Adrenal gland (tissue), 12 donors: ENCODE measurements around the gene BRIP1. TPM values are rescaled to one million over a fixed set of nuclear protein-coding genes. Genes with fewer than 3 reads are reported as not detected.

Source experiments
- DNase-seq, 7 donors: peaks; one replicate each; pipeline ENCODE4 v3.0.0-alpha.2; 2019 to 2020
- H3K27ac ChIP-seq, 5 donors: fragments of 200-600 bp; sonication (generic) in 4 of 5; 1 replicate in 3 of 5; 2 replicates in 2 of 5; pipeline versions ENCODE4 v1.5.1 to v1.8.0; 2016 to 2020; ENCODE audit warnings: mild to moderate bottlenecking in 1 of 5
- H3K27me3 ChIP-seq: fragments of 200-600 bp; 2 replicates; pipeline ENCODE4 v1.8.0; 2021
- H3K36me3 ChIP-seq, 2 donors: fragments of 200-600 bp; replicated peaks in 1 of 2; 1 replicate in 1 of 2; 2 replicates in 1 of 2; pipeline versions ENCODE4 v1.5.1 to v1.8.0; 2018 to 2022
- H3K4me1 ChIP-seq, 2 donors: fragments of 200-600 bp; replicated peaks in 1 of 2; 1 replicate in 1 of 2; 2 replicates in 1 of 2; pipeline versions ENCODE4 v1.5.1 to v1.8.0; 2018 to 2021
- H3K4me3 ChIP-seq, 4 donors: fragments of 200-600 bp; sonication (generic) in 3 of 4; one replicate each; pipeline ENCODE4 v1.5.1; 2016 to 2018
- H3K9me3 ChIP-seq, 3 donors: fragments of 200-600 bp; sonication (generic) in 1 of 3; replicated peaks in 1 of 3; 1 replicate in 2 of 3; 2 replicates in 1 of 3; pipeline versions ENCODE4 v1.5.1 to v1.8.0; 2016 to 2021
- POLR2A ChIP-seq, 2 donors: fragments of 450-650 bp; IDR thresholded peaks; one replicate each; pipeline ENCODE4 v1.6.1; 2017; ENCODE audit warnings: antibody characterized with exemption in 2 of 2, mild to moderate bottlenecking in 2 of 2, moderate library complexity in 1 of 2
- WGBS, 4 donors: extraction: QIAGEN DNeasy Blood & Tissue Kit in 2 of 4; methylation state at CpG; one replicate each; pipeline versions ENCODE4 v1.1.5 to v1.1.7; 2013 to 2017; 5-methylcytosine and 5-hydroxymethylcytosine counted together
- intact Hi-C, 2 donors: fragments of 100-400 bp; cut with DNase I; formaldehyde crosslinking; loops; one replicate each; pipeline versions ENCODE4 v1.14.1 to v1.15.0; 2022 to 2023
- polyA plus RNA-seq, 3 donors: library from polyadenylated mRNA; stranded (reverse); fragments of 200-250 nt in 2 of 3; fragments of 350-450 nt in 1 of 3; fragmentation: Illumina TruSeq in 1 of 3; extraction: RNeasy Lipid Tissue Mini Kit (QIAGEN cat#74804) in 1 of 3; gene quantifications; one replicate each; pipeline ENCODE4 v1.2.3, GENCODE V29; 2013 to 2014
- total RNA-seq, 9 donors: library from RNA; depleted of rRNA in 4 of 9; stranded (reverse); fragments of >200 nt in 4 of 9; fragments of 120-200 nt in 1 of 9; fragmentation: NEBNext Ultra II Directional in 1 of 9; extraction: Animal tissue kit (Norgen Biotek cat#: 25700) in 1 of 9; gene quantifications; one replicate each; pipeline versions ENCODE4 v1.1.0 to v1.2.4, GENCODE V29; 2013 to 2023
- TF ChIP-seq, protein P1 (sequence below), 6 experiments: fragments of 450-650 bp in 4 of 6; fragments of 200-600 bp in 2 of 6; sonication (generic) in 1 of 6; IDR thresholded peaks; 1 replicate in 5 of 6; 2 replicates in 1 of 6; pipeline versions ENCODE4 v1.5.1 to v1.8.0; 2016 to 2021; ENCODE audit warnings: antibody characterized with exemption in 6 of 6, mild to moderate bottlenecking in 2 of 6, moderate library complexity in 1 of 6
- donor health status: healthy with polysubstance abuse.
- donor health status: Bipolar disorder and iron deficiency.
- donor health status: DM: yes; HTN: yes; CAD: no.
- donor health status: DM: no; HTN: no; CAD: no.
- donor health status: DM: no; HTN: no; CAD: no.
- donor health status: DM: yes; HTN: yes; CAD: no.

The BRIP1 gene
- total and polyA plus RNA-seq, 12 donors: 0.06 to 6.9 (median 0.46) TPM

DNA sequence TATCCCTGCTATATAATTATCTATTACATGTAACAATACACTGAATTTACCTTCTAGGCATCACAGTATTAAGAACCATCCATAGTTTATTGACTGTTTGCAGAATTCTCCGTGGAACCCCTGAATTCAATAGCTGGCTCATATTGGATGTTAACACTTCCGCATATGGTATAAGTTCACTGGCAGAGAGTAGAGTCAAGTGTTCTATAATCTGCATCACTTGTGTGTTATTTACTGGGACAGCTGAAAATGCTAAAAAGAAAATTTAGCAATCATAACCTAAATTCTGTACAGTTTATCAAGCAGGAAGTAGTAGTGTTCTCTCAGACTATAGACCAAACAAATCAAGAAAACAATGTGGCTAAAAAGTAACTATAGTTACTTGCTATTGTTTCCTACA is 14.5 kb upstream of the BRIP1 start:
- 94 to 100% (median 97%) methylated on average over 2 of the region's 2 CpGs for WGBS, 4 donors
- no peak overlapping the region for H3K4me3 ChIP-seq
- TF ChIP-seq POLR2A (IDR thresholded peaks at IDR 0.05): no peak
- TF ChIP-seq, protein P1, sequence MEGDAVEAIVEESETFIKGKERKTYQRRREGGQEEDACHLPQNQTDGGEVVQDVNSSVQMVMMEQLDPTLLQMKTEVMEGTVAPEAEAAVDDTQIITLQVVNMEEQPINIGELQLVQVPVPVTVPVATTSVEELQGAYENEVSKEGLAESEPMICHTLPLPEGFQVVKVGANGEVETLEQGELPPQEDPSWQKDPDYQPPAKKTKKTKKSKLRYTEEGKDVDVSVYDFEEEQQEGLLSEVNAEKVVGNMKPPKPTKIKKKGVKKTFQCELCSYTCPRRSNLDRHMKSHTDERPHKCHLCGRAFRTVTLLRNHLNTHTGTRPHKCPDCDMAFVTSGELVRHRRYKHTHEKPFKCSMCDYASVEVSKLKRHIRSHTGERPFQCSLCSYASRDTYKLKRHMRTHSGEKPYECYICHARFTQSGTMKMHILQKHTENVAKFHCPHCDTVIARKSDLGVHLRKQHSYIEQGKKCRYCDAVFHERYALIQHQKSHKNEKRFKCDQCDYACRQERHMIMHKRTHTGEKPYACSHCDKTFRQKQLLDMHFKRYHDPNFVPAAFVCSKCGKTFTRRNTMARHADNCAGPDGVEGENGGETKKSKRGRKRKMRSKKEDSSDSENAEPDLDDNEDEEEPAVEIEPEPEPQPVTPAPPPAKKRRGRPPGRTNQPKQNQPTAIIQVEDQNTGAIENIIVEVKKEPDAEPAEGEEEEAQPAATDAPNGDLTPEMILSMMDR (IDR thresholded peaks at IDR 0.05): no peak
- H3K27me3 ChIP-seq: no peaks in the 10 kb centered on the region
- no peak overlapping the region for H3K27ac ChIP-seq
- peaks cover 0 to 14% of the 10 kb centered on the region in 2 donors for H3K36me3 ChIP-seq
- H3K9me3 ChIP-seq: no peaks in the 10 kb centered on the region
- intact Hi-C loops: no loop called here
- no peak for DNase-seq
- no peaks in the 10 kb centered on the region for H3K4me1 ChIP-seq

DNA sequence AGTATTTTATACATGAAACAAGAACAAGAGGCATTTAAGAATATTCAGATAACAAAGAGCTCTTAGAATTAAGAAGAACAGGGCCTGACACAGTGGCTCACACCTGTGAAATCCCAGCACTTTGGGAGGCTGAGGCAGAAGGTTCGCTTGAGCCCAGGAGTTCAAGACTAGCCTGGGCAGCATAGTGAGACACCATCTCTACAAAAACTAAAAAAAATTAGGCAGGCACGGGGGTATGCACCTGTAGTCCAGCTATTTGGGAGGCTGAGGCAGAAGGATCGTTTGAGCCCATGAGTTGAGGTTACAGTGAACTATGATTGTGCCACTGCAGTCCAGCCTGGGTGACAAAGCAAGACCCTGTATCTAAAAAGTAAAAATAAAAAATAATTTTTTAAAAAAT is 12.5 kb upstream of the BRIP1 start:
- Histone ChIP-seq H3K4me3 (no peak overlapping the region), H3K27ac (no peak overlapping the region), H3K36me3 (peaks cover 0 to 23% of the 10 kb centered on the region in 2 donors), H3K9me3 (no peaks in the 10 kb centered on the region), H3K27me3 (no peaks in the 10 kb centered on the region), H3K4me1 (no peaks in the 10 kb centered on the region)
- DNase-seq: no peak
- intact Hi-C loops: no loop called here
- 88 to 94% (median 91%) methylated on average over 3 of the region's 3 CpGs for WGBS, 4 donors
- no peak for TF ChIP-seq POLR2A (IDR thresholded peaks at IDR 0.05)
- TF ChIP-seq, protein P1 (IDR thresholded peaks at IDR 0.05): no peak

DNA sequence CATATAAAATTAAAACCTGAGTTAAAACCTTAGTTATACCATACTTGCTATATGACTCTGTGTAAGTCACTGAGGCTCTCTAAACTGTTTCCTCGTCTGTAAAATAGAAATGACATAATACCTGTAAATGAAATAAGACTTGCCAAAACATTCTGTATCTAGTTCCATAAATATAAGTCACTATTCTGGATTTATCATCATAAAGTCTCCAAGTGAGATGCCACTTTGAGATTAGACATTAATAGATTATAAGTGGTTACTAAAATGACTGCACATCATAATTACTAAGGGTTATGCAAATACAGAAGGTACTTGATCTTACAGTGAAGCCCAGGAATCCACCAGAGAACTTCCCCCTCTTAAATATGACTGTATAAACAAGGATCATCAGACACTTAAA is 12.0 kb upstream of the BRIP1 start:
- Histone ChIP-seq H3K4me3 (no peak overlapping the region), H3K4me1 (no peaks in the 10 kb centered on the region), H3K36me3 (peaks cover 0 to 24% of the 10 kb centered on the region in 2 donors), H3K27ac (no peak overlapping the region), H3K27me3 (no peaks in the 10 kb centered on the region), H3K9me3 (no peaks in the 10 kb centered on the region)
- WGBS, 4 donors: 81 to 87% (median 84%) methylated on average over 1 of the region's 1 CpG
- intact Hi-C loops: no loop called here
- no peak for DNase-seq
- no peak for TF ChIP-seq POLR2A (IDR thresholded peaks at IDR 0.05)
- TF ChIP-seq, protein P1 (IDR thresholded peaks at IDR 0.05): no peak

DNA sequence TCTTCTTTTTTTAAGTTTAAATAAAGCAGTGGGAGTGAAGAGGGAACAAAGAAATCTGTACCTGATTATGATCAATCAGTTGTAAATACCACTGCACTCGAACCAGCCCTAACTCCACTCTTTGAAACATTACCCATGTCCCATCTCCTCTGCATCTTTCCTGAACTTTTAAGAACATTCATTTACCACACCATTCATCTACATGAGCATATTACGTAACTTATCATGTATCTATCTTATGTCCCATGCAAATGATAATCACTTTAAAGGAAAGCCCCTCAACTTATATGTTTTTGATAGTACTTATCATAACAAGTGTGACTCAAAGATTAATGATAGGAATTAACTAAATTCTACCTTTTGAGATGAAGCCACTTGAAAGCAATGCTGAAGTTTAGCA is 10.7 kb upstream of the BRIP1 start:
- intact Hi-C loops: no loop called here

More for the DNA sequence above, 10.7 kb upstream of the BRIP1 start:
- H3K27ac ChIP-seq: no peak overlapping the region
- no peaks in the 10 kb centered on the region for H3K4me1 ChIP-seq
- no peaks in the 10 kb centered on the region for H3K27me3 ChIP-seq
- H3K9me3 ChIP-seq: no peaks in the 10 kb centered on the region
- H3K4me3 ChIP-seq: no peak overlapping the region
- H3K36me3 ChIP-seq: peaks cover 0 to 33% of the 10 kb centered on the region in 2 donors
- no peak for TF ChIP-seq POLR2A (IDR thresholded peaks at IDR 0.05)
- TF ChIP-seq, protein P1 (IDR thresholded peaks at IDR 0.05): no peak
- 88 to 98% (median 95%) methylated on average over 2 of the region's 2 CpGs for WGBS, 4 donors
- DNase-seq: no peak
